GM19240 (cell line): Measurements from ENCODE around the gene IL36RN.
"Not testable (repeated sequence)": the region's sequence is repeated elsewhere in the genome, so short reads cannot be mapped to it uniquely, and the experiment has no call there.

Source experiments
- DNase-seq: peaks from one replicate; pipeline ENCODE4 v3.0.0; 2011; ENCODE audit warnings: low spot score; ENCODE audit not compliant: insufficient read length

IL36RN gene

GRCh38 chr2:113073325-113073834 lies 14.4 kb downstream of the IL36RN start:
- no peak for DNase-seq

- DNase-seq: no peak
Measured at GRCh38 chr2:113075030-113075429, 16.0 kb downstream of the IL36RN start.

DNA sequence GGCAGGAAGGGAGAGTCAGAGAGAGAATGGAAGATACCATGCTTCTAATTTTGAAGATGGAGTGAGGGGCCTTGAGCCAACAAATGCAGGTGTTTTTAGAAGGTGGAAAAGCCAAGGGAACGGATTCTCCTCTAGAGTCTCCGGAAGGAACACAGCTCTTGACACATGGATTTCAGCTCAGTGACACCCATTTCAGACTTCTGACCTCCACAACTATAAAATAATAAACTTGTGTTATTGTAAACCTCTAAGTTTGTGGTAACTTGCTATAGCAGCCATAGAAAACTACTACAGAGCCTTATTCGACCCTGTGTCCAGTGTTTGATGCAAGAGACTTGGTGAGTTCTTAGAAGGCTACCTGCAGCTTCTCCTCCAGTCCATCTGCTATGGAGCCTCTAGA lies 16.6 kb downstream of the IL36RN start:
- DNase-seq: no peak

GRCh38 chr2:113076954-113077669 lies 18.1 kb downstream of the IL36RN start:
- DNase-seq: no peak

- DNase-seq: no peak
Measured at GRCh38 chr2:113077921-113078320, 18.9 kb downstream of the IL36RN start.

DNA sequence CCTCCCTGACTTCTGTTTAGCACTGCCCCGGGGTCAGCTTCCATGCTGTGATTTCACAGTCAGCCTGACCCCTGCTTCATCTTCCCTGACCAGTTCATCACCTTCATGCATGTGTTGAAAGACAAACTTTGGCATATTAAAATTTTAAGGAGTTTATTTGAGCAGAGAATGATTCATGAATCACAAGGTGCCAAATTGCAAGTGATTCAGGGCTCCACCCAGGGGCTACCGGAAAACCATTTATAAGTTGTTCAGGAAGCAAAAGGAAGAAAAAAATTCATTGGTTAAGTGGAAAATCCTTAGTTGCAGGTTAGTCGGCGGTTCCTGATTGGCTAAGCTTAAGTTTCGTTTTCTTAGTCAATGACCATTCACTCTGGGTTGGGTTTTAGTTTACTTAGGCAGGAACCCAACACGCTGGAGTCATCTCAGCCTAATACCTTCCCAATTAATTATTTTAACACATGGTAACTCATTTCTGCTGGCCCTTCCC lies 19.4 kb downstream of the IL36RN start:
- DNase-seq: no peak

- DNase-seq: no peak
Measured at GRCh38 chr2:113079131-113079530, 20.1 kb downstream of the IL36RN start.

- peak; percentile 48 for DNase-seq
Measured at GRCh38 chr2:113080134-113080533, 21.1 kb downstream of the IL36RN start.

DNA sequence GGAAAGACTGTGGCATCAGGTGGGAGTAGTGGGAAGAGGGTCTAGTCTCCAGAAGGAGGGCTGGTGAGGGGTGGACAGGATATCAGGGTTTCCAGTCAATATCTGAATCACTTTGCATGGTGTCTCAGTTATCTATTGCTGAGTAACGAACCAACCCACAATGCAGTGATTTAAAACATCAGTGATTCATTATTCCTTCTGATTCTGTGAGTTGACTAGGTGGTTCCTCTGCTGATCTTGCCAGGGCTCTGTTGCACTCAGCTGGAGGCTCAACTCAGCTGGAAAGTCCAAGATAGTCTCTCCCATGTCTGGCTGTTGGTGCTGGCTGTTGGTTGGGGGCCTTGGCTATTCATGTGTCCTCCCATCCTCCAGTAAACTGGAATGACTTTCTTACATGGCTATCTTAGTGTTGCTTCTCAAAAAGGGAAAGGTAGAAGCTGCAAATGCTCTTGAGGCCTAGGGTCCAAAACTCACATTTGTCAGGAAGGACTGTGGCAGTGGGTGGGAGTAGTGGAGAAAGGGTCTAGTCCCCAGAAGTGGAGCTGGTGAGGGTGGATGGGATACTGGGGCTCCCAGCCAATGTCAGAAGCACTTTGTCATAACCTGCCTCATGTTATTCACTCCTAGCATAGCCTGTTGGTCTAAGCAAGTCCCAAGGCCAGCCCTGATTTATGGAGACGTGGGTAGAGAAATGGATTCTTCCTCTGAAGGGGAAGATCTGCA lies 22.7 kb downstream of the IL36RN start:
- no peak for DNase-seq

DNA sequence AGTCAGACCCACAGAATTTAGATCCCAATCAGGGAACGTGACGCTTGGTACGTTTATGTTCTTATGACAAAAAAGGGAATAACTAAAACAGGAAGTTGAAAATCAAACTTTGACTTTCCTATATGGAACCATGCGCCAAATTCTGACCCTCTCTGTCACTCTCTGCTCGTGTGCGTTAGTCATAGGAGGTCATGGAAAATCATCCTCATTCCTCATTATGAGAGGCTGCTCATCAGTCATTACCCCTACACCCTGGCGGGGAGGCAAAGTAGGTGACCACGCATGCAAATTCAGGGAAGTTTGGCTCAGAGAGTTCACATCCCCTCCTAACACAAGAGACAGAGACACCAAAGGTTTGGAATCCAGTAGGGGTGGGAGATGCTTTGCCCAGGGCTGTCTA lies 24.3 kb downstream of the IL36RN start:
- DNase-seq: no peak

DNA sequence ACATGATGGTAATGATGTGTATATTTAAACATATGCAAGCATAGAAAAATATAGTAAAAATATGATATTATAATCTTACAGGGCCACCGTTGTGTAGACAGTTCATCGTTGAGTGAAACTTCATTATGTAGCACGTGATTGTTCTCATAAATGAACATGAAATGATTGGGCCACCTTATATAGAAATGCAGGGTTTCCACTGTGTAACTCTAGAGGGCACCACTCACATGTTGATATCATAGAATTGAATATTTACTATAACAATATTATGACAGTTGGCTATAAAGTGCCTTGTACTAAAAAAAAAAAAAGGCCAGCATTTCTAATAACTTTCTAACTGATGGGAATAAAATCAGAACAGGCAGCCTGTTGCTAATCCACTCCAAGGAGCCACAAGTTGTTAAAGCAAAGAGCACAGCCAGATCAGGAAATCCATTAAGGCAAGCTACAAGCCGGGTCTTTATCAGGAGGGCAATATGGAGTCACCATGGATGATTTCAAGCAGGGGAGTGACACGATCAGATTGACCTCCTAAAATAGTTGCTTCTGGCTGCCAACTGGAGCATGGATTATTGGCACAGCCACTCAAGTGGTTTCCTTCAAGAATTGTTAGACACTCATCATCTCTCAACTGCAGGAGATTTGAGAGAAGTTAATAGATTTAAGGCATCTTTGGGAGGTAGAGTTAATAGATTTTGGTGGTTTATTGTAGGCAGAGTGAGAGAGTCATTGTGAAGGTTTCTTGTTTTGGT lies 25.4 kb downstream of the IL36RN start:
- no peak for DNase-seq

GRCh38 chr2:113085542-113085941 lies 26.5 kb downstream of the IL36RN start:
- DNase-seq: no peak

DNA sequence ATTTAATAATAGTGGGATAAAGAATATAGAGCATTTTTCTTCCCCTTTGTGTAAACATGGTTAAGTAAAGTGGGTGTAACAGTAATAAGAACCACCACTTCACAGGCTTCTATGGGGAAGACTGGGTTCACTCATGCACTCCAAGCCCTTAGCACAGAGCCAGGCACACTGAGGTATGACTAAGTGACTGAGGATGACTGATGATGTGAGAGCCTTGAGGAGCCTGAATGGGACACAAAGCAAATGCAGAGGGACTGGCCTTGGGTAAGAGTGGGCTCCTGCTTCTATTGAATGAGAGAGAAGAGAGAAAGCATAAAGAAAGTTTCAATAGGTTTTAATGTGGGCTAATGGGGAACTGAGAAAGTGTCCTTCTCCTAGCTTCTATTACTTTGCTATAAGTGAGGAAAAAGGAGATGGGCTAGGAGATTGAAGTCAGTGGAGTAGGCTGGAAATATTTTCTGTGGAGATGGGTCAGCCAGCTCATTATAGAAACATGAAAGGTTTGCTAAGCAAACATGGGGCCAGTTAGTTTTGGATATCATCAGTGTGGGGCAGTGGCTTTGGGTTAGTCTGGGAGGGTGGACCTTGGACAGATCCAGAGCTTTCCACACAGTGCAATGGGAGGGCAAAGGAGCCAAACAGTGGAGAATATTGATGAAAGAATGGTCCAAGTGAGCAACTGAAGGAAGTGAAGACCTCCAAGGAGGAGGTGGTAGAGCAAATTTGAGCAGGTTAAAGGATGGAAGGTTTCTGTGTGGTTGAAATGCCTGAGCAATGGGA lies 29.4 kb downstream of the IL36RN start:
- no peak for DNase-seq

- DNase-seq: no peak
Measured at GRCh38 chr2:113089916-113090315, 30.9 kb downstream of the IL36RN start.

DNA sequence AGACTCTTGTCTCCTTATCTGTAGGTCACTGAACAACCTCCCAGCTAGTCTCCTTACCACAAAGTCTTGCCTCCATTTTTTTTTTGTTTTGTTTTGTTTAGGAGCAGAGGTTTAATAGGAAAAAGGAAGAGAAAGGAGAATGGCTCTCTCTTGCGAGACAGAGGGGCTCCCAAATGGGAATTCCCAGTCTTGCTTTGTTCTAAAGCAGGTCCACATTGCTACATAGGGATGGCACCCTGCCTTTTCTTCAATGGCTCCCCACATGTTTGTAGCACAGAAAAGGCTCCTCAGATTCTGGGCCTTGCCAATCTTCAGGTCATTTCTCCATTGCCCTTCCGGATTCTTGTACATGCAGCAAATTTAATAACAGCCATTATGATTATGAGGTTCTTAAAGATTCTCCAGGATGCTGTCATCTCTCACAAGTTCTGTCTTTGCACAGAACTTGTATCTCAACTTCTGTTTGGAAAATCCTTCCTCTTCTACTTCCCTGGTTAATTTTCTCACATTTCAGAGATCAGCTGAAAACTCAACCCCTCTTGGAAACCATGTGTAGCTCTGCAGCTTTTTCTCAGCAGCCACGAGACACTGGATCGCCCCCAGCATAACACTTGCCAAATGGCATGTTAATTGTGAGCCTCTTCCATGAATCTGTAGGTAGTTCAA lies 32.4 kb downstream of the IL36RN start:
- DNase-seq: no peak

- no peak for DNase-seq
Measured at GRCh38 chr2:113092864-113093612, 34.0 kb downstream of the IL36RN start.

GRCh38 chr2:113093613-113093977 lies 34.6 kb downstream of the IL36RN start:
- no peak for DNase-seq

DNA sequence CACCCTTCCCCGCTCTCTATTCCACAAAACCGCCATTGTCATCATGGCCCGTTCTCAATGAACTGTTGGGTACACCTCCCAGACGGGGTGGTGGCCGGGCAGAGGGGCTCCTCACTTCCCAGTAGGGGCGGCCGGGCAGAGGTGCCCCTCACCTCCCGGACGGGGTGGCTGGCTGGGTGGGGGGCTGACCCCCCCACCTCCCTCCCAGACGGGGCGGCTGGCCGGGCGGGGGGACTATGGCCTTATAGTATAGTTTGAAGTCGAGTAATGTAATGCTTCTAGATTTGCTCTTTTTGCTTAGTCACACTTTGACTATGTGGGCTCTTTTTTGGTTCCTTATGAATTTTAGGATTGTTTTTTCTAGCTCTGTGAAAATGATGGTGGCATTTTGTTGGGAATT lies 37.3 kb downstream of the IL36RN start:
- not testable (repeated sequence) for DNase-seq

GRCh38 chr2:113096842-113097618 lies 38.0 kb downstream of the IL36RN start:
- not testable (repeated sequence) for DNase-seq
